HuH-7 (cell line): ENCODE results near the gene GNB1.
"Not testable (repeated sequence)": the region's sequence is repeated elsewhere in the genome, so short reads cannot be mapped to it uniquely, and the experiment has no call there.

Source experiments
- DNase-seq: peaks from one replicate; pipeline ENCODE4 v3.0.0; 2011; ENCODE audit warnings: low spot score

GNB1 gene

GRCh38 chr1:1741013-1741412 lies 149.9 kb downstream of the GNB1 start:
- DNase-seq, result not testable (repeated sequence)

- not testable (repeated sequence) for DNase-seq
These were observed 152.0 kb downstream of the GNB1 start for GRCh38 chr1:1738799-1739337.

- not testable (repeated sequence) for DNase-seq
These were observed 153.0 kb downstream of the GNB1 start for GRCh38 chr1:1737675-1738590.
